HG03139 (cell line): ENCODE data around the gene PLD6.
A peak's percentile ranks its signal among the peaks of the same experiment; 100 is the strongest.
"Not testable (repeated sequence)": the region's sequence is repeated elsewhere in the genome, so short reads cannot be mapped to it uniquely, and the experiment has no call there.

ENCODE experiments used
- ATAC-seq: cut with Tn5 transposase; IDR thresholded peaks from one replicate; pipeline ENCODE4 v1.9.1; 2021; ENCODE audit not compliant: unreplicated experiment

Gene PLD6

GRCh38 chr17:17177176-17177575 is 29.0 kb downstream of the PLD6 start:
- no peak for ATAC-seq

- no peak for ATAC-seq
These were observed 29.8 kb downstream of the PLD6 start for GRCh38 chr17:17176341-17176740.

DNA sequence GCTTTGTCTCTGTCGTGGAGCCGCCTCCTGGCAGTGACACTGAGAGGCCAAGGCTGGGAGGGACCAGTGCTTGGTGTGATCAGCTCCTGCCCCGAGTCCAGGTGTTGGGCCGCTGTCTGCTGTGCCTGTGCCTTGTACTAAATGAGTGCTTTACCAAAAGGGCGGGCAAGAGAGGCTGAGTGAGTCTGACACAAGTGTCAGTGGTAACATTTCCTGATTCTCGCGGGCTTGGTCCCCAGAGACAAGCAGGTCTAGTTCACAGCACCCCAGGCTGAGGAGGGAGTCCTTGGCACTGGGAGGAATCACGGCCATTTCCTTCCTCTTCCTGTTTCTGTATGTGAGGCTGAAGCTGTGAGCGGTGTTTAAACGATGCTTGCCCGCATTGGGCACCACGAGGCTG is 30.2 kb downstream of the PLD6 start:
- peak; percentile 59 for ATAC-seq

DNA sequence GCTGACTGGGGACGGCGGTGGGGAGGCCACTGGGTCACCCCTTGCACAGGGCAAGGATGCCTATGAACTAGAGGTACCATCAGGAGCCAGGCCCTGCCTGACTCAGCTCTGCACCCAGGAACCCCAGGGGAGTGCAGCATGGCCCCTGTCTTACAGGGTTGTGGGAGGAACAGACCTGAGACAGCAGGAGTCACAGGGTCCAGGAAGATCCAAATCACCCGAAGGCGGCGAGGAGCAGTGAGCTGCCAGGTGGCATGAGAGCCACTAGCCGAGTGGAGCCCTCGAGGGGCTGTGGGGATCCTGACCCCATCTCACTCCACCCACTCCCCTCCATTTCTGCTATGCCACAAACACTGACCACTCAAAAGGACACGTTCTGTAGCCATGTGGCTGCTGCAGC is 30.8 kb downstream of the PLD6 start:
- ATAC-seq: no peak

- ATAC-seq: no peak
These were observed 32.2 kb downstream of the PLD6 start for GRCh38 chr17:17173921-17174320.

DNA sequence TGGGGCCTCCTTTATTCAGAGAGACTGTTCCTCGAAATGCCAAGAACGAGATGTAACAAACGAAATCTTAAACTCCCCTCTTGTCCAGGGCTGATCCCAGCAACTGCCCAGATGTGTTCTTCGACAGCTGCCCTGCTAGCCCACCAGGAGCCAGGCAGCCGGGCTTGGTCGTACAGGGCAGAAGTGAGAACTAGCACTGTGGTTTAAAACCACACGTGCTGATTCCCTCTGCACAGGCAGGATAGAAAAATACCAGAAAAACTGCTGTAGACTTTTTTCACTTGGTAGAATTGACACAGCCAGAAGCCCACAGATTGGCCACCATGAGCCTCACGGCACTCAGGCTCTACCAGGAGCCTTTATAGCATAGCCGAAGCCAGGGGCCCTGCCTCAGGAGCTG is 33.1 kb downstream of the PLD6 start:
- no peak for ATAC-seq

DNA sequence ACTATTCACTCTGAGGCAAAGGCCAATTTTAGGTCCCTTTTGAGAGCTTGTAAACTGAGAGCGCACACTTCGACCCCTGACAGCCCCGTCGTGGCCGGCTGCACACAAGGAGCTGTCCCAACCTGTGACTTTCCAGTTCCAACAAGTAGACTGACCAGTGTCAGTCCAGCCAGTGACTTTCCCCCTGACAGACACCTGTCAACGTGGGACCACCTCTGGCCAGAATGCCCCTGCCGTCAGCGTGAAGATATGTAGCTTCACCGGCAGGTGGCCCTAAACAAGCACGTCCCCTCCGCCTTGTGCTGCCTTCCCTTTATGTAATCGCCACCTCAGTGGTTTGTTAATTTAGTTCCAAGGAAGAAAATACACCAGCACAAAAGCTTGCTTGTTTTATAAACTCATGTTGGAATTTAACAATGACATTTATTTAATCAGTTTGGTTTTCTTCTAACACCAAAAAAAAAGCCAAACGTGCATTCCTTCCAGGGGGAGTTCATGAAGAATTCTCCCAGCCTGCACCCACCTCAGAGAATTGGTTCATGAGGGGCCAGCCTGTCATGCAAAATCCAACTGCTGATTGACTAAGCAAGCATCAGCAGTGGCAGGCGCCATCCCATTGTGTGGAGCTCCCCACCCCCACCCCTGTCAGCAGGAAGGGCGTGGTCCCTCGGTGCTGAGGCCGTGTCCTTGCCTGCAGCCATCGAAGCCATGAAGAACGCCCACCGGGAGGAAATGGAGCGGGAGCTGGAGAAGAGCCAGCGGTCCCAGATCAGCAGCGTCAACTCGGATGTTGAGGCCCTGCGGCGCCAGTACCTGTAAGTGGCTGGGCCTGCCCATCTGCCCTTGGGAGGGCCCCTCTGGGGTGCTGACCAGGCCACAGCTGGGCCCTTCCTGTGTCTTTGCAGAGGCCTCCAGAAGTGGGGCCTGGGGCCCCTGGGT is 33.9 kb downstream of the PLD6 start:
- no peak for ATAC-seq

DNA sequence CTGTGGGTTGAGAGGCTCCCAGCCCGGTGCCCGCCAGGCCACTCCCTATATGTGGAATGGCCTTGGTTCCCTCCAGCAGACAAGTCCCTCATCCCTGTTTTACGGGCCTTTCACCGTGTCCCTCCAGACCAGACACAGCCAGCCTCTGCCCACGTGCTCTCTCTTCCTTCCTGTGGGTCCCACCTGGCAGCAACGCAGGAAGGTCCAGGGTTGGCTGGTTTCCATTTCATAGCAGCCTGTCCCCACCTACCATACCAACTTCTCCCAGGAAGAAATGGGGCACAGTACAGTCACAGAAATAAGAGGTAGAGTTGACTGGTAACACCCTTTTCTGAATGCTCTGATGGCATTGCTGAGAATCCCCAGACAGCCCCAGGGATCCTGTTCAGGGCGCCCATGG is 34.9 kb downstream of the PLD6 start:
- no peak for ATAC-seq

- no peak for ATAC-seq
These were observed 35.7 kb downstream of the PLD6 start for GRCh38 chr17:17170346-17170985.

- no peak for ATAC-seq
These were observed 36.7 kb downstream of the PLD6 start for GRCh38 chr17:17169396-17169795.

DNA sequence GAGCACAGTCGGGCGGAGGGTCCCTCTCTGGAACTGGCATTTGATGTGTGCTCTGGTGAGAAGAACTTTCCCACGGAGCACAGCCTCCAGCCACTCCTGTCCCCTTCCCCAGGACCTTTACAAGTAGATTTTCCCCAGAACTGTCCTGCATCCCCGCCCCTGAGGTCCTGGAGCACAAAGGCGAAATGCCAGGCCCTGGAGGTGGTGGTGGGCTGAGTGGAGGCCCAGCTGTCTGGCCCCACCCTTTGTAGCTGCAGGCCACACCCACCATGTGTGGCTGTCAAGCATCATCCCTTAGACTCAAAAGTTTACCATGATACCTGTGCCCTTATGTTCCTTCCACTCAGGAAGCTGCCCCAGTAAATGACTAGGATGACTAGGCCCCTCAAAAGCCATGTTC is 37.7 kb downstream of the PLD6 start:
- ATAC-seq: no peak

DNA sequence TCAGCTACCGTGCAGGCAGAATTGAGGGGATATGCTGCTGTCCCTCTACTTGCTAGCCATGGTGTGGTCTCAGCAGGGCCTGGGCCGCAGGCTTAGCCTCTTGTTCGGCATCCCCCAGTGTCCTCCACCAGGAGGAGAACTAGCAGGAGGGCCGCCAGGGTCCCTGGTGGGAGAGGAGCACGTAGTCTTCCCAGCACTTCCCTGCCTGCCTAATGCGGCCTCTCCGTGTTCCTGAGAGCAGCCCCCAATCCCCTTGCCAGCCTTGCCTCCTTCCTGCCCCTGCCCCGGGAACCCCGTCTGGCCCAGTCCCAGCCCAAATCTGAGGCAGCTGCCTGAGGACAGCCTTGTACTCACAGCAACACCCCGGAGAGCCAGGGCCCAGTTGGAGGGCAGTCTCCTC is 38.1 kb downstream of the PLD6 start:
- no peak for ATAC-seq

DNA sequence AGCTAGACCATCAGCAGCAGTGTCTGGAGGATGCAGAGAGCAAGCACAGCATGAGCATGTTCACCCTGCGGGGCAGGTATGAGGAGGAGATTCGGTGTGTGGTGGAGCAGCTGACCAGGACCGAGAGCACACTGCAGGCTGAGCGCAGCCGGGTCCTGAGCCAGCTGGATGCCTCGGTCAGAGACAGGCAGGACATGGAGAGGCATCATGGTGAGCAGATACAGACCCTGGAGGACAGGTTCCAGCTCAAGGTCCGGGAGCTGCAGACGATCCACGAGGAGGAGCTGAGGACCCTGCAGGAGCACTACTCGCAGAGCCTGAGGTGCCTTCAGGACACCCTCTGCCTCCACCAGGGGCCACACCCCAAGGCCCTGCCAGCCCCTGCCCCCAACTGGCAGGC is 38.8 kb downstream of the PLD6 start:
- no peak for ATAC-seq

- ATAC-seq: no peak
These were observed 39.7 kb downstream of the PLD6 start for GRCh38 chr17:17166446-17166845.

GRCh38 chr17:17165666-17166308 is 40.3 kb downstream of the PLD6 start:
- no peak for ATAC-seq

DNA sequence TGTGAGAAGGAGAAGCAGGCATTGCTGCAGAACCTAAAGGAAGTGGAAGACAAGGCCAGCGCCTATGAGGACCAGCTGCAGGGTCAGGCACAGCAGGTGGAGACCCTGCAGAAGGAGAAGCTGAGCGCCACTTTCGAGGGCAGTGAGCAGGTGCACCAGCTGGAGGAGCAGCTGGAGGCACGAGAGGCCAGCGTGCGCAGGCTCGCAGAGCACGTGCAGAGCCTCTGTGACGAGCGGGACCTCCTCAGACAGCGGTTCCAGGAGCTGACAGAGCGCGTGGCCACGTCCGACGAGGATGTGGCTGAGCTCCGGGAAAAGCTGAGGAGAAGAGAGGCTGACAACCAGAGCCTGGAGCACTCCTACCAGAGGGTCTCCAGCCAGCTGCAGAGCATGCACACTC is 41.5 kb downstream of the PLD6 start:
- ATAC-seq: no peak

DNA sequence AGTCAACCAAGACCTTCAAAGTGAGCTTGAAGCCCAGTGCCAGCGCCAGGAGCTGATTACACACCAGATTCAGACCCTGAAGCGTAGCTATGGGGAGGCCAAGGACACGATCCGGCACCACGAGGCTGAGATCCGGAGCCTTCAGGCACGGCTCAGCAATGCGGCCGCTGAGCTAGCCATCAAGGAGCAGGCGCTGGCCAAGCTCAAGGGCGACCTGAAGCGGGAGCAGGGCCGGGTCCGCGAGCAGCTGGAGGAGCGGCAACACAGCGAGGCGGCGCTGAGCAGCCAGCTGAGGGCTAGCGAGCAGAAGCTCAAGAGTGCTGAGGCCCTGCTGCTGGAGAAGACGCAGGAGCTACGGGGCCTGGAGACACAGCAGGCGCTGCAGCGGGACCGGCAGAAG is 42.0 kb downstream of the PLD6 start:
- no peak for ATAC-seq

- no peak for ATAC-seq
These were observed 44.4 kb downstream of the PLD6 start for GRCh38 chr17:17161759-17162158.

DNA sequence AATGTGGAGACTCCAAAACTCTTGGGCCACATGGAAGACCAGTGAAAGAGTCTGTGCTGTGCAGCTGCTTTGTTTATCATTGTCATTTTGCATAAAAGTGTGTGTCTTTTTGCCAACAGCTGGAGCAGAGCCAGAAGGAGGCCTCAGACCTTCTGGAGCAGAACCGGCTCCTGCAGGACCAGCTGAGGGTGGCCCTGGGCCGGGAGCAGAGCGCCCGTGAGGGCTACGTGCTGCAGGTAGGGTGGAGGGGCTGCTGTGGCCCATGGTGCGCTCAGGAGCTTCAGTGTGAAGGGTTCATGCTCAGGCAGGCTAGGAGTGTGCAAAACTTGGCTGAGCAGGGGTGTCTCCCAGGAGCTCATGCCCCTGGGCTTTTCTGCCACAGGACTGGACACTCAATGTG is 45.0 kb downstream of the PLD6 start:
- ATAC-seq: no peak

DNA sequence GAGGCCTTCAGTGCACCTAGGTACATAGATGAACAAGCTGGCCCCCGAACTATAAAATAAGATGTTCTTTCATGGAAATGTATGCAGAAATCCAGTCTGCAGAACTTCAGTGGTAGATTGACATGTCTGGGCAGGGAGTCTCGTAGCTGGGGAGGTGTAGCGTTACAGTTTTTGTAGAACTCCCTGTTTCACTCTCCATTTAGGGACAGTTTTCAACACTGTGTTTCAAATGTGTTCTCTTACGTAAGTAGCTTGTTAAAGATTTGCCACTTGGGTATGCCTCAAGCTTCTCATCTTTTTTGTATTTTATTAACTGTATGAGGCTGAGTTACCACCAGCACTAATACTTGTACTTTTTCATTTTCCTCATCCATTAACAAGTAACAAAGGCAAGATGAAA is 46.6 kb downstream of the PLD6 start:
- ATAC-seq: no peak

GRCh38 chr17:17158506-17158905 is 47.6 kb downstream of the PLD6 start:
- ATAC-seq: not testable (repeated sequence)

- no peak for ATAC-seq
These were observed 49.1 kb downstream of the PLD6 start for GRCh38 chr17:17157041-17157440.
